Upper lobe of left lung (tissue), 4 donors: ENCODE results near the gene ABCB6.

Experiments used
- POLR2A ChIP-seq, 4 donors: fragments of 450-650 bp; IDR thresholded peaks; one replicate each; pipeline ENCODE4 v1.5.1; 2016 to 2017; ENCODE audit warnings: antibody characterized with exemption in 4 of 4, mild to moderate bottlenecking in 2 of 4
- POLR2AphosphoS5 ChIP-seq, 2 donors: sonication (generic); formaldehyde crosslinking; IDR thresholded peaks; one replicate each; pipeline ENCODE4 v1.5.1; 2017; ENCODE audit warnings: antibody characterized with exemption in 2 of 2
- TF ChIP-seq, protein P1 (sequence below), 6 experiments: fragments of 450-650 bp in 4 of 6; fragments of 200-600 bp in 2 of 6; sonication (generic) in 2 of 6; IDR thresholded peaks; one replicate each; pipeline ENCODE4 v1.5.1; 2016 to 2019; ENCODE audit warnings: antibody characterized with exemption in 6 of 6

DNA sequence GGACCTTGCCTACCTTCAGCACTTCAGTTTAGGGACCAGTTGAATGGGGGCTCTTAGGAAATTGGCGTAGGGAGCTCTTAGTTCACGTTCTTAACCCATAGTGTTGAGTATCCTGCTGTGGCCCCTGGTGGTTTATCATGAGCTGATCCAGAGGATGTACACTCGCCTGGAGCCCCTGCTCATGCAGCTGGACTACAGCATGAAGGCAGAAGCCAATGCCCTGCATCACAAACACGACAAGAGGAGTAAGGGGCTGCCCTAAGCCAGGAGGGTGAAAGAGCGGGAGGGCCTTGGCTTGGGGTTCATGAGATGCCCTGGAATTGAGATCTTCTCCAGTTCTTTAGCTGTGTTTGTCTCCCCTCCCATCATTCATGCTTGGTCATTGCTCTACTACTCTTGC is 37.8 kb downstream of the ABCB6 start:
- TF ChIP-seq, protein P1, sequence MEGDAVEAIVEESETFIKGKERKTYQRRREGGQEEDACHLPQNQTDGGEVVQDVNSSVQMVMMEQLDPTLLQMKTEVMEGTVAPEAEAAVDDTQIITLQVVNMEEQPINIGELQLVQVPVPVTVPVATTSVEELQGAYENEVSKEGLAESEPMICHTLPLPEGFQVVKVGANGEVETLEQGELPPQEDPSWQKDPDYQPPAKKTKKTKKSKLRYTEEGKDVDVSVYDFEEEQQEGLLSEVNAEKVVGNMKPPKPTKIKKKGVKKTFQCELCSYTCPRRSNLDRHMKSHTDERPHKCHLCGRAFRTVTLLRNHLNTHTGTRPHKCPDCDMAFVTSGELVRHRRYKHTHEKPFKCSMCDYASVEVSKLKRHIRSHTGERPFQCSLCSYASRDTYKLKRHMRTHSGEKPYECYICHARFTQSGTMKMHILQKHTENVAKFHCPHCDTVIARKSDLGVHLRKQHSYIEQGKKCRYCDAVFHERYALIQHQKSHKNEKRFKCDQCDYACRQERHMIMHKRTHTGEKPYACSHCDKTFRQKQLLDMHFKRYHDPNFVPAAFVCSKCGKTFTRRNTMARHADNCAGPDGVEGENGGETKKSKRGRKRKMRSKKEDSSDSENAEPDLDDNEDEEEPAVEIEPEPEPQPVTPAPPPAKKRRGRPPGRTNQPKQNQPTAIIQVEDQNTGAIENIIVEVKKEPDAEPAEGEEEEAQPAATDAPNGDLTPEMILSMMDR (IDR thresholded peaks at IDR 0.05): no peak
- TF ChIP-seq POLR2A (IDR thresholded peaks at IDR 0.05) (no peak), POLR2AphosphoS5 (IDR thresholded peaks at IDR 0.05) (no peak)
